NCI-H2227 (cell line): Measurements from ENCODE around the gene RBM20.

ENCODE experiments used
- DNase-seq: peaks from one replicate; lab custom pipeline; 2025; ENCODE audit not compliant: unreplicated experiment; lab: John Stamatoyannopoulos, UW

RBM20 gene

GRCh38 chr10:110885932-110886674, 242.0 kb downstream of the RBM20 start:
- no peak for DNase-seq

- DNase-seq, result no peak
Observed at GRCh38 chr10:110887560-110887959, 243.4 kb downstream of the RBM20 start.
